ENCODE measurements around the gene BLCAP.

Gene BLCAP

DNA sequence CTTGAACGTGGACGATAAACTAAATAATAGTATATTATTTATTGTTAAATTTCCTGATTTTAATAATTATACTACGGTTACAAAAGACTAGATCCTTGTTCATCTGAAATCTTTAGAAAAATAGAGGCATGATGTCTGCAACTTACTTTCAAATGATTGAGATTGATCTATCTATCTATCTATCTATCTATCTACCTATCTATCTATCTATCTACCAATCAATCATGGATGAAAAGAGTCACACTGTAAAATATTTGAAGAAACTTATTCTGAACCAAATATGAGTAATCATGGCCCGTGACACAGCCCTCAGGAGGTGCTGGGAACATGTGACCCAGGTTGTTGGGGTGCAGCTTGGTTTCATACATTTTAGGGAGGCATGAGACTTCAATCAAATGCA lies 11.7 kb upstream of the BLCAP start:
- no CpG with 5 or more reads among the region's 4 CpGs for WGBS (ENCODE audit: extremely low coverage, insufficient coverage, low lambda C conversion rate)
- no peak overlapping the region for H3K18ac ChIP-seq (ENCODE audit: low read length)
- no peak overlapping the region for H3K9ac ChIP-seq (ENCODE audit: low read length)
- H2BK5ac ChIP-seq (ENCODE audit: low read length): no peak overlapping the region
- no peak overlapping the region for H3K56ac ChIP-seq (ENCODE audit: low read length)
- DNase-seq: no peak
- no peak overlapping the region for H3K4me2 ChIP-seq (ENCODE audit: low read length)
- H3K27ac ChIP-seq (ENCODE audit: low read depth, low read length): no peak overlapping the region
- H3K27me3 ChIP-seq (ENCODE audit: insufficient read depth, low read length, poor library complexity): no peaks in the 10 kb centered on the region
- H3K79me2 ChIP-seq (ENCODE audit: control insufficient read depth, insufficient read depth, low read length): no peaks in the 10 kb centered on the region
- H4K8ac ChIP-seq (ENCODE audit: low read depth, low read length): no peak overlapping the region
- no peak overlapping the region for H3K4me3 ChIP-seq (ENCODE audit: low read length)
- H3K4me1 ChIP-seq (ENCODE audit: control insufficient read depth, low read depth, low read length): no peaks in the 10 kb centered on the region
- no peak overlapping the region for H4K5ac ChIP-seq (ENCODE audit: low read length)
- no peak overlapping the region for H2BK15ac ChIP-seq (replicated peaks; ENCODE audit: low read depth)
- no peaks in the 10 kb centered on the region for H3K79me1 ChIP-seq (ENCODE audit: low read length)
- no peak overlapping the region for H3K4ac ChIP-seq (ENCODE audit: low read depth, low read length)
- no peaks in the 10 kb centered on the region for H3K36me3 ChIP-seq (ENCODE audit: control insufficient read depth, insufficient read depth, low read length)
- no peak overlapping the region for H2AK5ac ChIP-seq (ENCODE audit: low read length)
- no peak overlapping the region for H3K23ac ChIP-seq (ENCODE audit: low read length)
- no peak overlapping the region for H2BK120ac ChIP-seq (ENCODE audit: low read depth, low read length)

DNA sequence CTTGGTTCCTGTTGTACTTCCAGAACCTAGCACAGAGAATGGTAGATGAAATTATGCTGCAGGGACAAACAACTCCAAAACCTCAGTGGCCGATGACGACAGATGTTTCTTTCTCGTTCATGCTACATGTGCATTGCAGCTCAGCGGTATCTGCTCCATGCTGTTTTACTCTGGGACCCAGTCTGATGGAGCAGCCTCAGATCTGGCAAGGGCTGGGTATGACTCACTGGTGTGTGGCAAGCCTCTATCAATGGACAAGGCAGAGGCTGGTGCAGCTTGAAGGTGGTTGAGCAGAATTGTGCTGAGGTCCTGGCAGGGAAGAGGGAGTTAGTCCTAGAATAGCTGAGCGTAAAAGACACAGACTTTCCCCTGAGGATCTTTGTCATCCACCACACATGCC lies 10.3 kb upstream of the BLCAP start:
- no peaks in the 10 kb centered on the region for H3K79me2 ChIP-seq (ENCODE audit: control insufficient read depth, insufficient read depth, low read length)
- H3K18ac ChIP-seq (ENCODE audit: low read length): no peak overlapping the region
- H3K36me3 ChIP-seq (ENCODE audit: control insufficient read depth, insufficient read depth, low read length): no peaks in the 10 kb centered on the region
- H3K27me3 ChIP-seq (ENCODE audit: insufficient read depth, low read length, poor library complexity): no peaks in the 10 kb centered on the region
- no peak overlapping the region for H4K8ac ChIP-seq (ENCODE audit: low read depth, low read length)
- WGBS (ENCODE audit: extremely low coverage, insufficient coverage, low lambda C conversion rate): no CpG with 5 or more reads among the region's 5 CpGs
- no peak overlapping the region for H3K27ac ChIP-seq (ENCODE audit: low read depth, low read length)
- H3K4me3 ChIP-seq (ENCODE audit: low read length): no peak overlapping the region
- no peak for DNase-seq
- H3K23ac ChIP-seq (ENCODE audit: low read length): no peak overlapping the region
- no peak overlapping the region for H2AK5ac ChIP-seq (ENCODE audit: low read length)
- no peak overlapping the region for H3K56ac ChIP-seq (ENCODE audit: low read length)
- no peak overlapping the region for H3K9ac ChIP-seq (ENCODE audit: low read length)
- no peak overlapping the region for H3K4ac ChIP-seq (ENCODE audit: low read depth, low read length)
- no peak overlapping the region for H2BK15ac ChIP-seq (replicated peaks; ENCODE audit: low read depth)
- H3K4me1 ChIP-seq (ENCODE audit: control insufficient read depth, low read depth, low read length): no peaks in the 10 kb centered on the region
- H3K79me1 ChIP-seq (ENCODE audit: low read length): no peaks in the 10 kb centered on the region
- H3K4me2 ChIP-seq (ENCODE audit: low read length): no peak overlapping the region
- H2BK120ac ChIP-seq (ENCODE audit: low read depth, low read length): no peak overlapping the region
- no peak overlapping the region for H2BK5ac ChIP-seq (ENCODE audit: low read length)
- no peak overlapping the region for H4K5ac ChIP-seq (ENCODE audit: low read length)

DNA sequence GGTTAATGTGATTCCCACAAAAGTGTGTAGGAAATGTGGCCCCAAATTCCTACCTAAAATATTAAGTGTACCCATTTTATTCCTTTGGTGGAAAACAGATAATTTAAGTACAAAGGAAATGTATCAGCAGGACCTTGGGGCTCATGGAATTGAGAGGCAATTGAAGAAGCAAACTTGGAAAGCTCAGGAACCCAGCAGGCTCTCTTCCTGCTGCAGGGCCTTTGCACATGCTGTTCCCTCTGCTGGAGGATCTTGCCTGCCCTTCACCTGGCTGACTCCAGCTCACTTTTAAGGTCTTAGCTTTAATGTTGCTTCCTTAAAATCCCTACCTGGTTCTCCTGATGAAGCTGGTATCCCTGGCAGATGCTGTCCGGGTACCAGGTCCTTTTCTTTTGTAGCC lies 9.8 kb upstream of the BLCAP start:
- Histone ChIP-seq H4K8ac (ENCODE audit: low read depth, low read length) (no peak overlapping the region), H3K79me2 (ENCODE audit: control insufficient read depth, insufficient read depth, low read length) (no peaks in the 10 kb centered on the region), H3K36me3 (ENCODE audit: control insufficient read depth, insufficient read depth, low read length) (no peaks in the 10 kb centered on the region), H3K79me1 (ENCODE audit: low read length) (no peaks in the 10 kb centered on the region), H2BK5ac (ENCODE audit: low read length) (no peak overlapping the region), H2BK15ac (replicated peaks; ENCODE audit: low read depth) (no peak overlapping the region), H4K5ac (ENCODE audit: low read length) (no peak overlapping the region), H3K9ac (ENCODE audit: low read length) (no peak overlapping the region), H3K27me3 (ENCODE audit: insufficient read depth, low read length, poor library complexity) (no peaks in the 10 kb centered on the region), H2BK120ac (ENCODE audit: low read depth, low read length) (no peak overlapping the region), H3K56ac (ENCODE audit: low read length) (no peak overlapping the region), H3K4me2 (ENCODE audit: low read length) (no peak overlapping the region), H3K4me3 (ENCODE audit: low read length) (no peak overlapping the region), H3K4me1 (ENCODE audit: control insufficient read depth, low read depth, low read length) (no peaks in the 10 kb centered on the region), H3K18ac (ENCODE audit: low read length) (no peak overlapping the region), H2AK5ac (ENCODE audit: low read length) (no peak overlapping the region), H3K4ac (ENCODE audit: low read depth, low read length) (no peak overlapping the region), H3K23ac (ENCODE audit: low read length) (no peak overlapping the region), H3K27ac (ENCODE audit: low read depth, low read length) (no peak overlapping the region)
- no peak for DNase-seq
- WGBS (ENCODE audit: extremely low coverage, insufficient coverage, low lambda C conversion rate): no CpG with 5 or more reads among the region's 1 CpG

DNA sequence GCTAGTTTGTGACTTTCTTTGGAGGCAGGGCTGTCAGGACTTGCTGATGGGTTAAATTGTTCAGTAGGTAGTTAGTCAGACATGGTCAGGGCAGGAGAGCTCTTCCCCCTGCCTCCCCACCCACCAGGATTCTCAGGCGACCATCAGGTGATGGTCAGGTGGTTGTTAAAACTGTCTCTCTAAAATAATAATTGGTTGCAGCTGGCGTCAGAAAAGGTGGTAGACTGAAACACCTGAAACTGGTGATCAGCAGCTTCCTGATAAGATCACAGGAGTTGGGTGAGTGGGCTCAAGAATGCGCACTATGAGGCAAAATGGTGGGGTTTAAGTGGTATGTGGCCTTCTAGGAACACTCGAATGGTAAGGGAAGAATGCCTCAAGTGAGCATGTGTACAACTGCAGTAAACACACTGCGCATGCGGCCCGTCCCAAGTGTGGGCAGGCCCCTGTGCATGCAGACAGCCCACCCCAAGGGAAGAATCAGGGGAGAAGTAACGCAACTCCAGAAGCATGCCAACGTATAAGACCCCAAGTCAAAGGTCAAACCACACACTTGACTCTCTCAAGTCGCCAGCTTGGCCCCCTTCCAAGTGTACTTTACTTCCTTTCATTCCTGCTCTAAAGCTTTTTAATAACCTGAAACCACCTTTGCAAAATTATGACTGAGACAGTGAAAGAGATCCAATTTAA lies 7.9 kb upstream of the BLCAP start:
- Histone ChIP-seq H3K4ac (ENCODE audit: low read depth, low read length) (no peak overlapping the region), H2BK5ac (ENCODE audit: low read length) (no peak overlapping the region)
- WGBS (ENCODE audit: extremely low coverage, insufficient coverage, low lambda C conversion rate): no CpG with 5 or more reads among the region's 10 CpGs

DNA sequence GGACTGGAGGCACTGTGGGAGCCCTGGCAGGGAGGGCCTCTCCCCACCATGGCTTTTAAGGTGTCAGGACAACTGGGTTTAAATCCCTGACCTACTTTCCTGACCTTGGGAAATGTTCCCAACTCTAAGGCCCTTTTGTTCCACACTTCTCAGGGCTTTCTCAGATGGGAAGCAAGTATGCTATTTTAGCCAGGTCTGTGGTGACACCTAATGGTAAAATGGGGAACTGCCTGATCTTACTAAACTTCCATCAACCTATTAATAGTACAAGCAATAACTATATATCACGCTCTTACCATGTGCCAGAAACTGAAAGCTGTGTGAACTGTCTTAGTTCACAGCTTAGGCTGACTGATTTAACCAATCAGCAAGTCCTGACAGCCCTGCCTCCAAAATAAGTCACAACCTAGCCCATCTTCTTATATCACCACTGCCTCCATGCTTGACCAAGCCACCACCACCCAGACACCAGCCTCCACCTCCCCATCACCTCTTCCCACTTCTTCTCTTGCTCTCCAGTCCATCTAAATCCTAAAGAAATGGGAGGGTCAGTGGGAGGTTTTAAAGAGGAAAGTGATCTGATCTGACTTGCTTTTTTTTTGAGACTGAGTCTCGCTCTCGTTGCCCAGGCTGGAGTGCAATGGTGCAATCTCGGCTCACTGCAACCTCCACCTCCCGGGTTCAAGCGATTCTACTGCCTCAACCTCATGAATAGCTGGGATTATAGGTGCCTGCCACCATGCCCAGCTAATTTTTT lies 6.9 kb upstream of the BLCAP start:
- Histone ChIP-seq H3K18ac (ENCODE audit: low read length) (no peak overlapping the region), H4K8ac (ENCODE audit: low read depth, low read length) (no peak overlapping the region), H2BK15ac (replicated peaks; ENCODE audit: low read depth) (no peak overlapping the region), H2BK120ac (ENCODE audit: low read depth, low read length) (no peak overlapping the region), H3K9ac (ENCODE audit: low read length) (no peak overlapping the region), H3K27ac (ENCODE audit: low read depth, low read length) (no peak overlapping the region), H3K79me2 (ENCODE audit: control insufficient read depth, insufficient read depth, low read length) (no peaks in the 10 kb centered on the region), H3K4me3 (ENCODE audit: low read length) (no peak overlapping the region), H3K79me1 (ENCODE audit: low read length) (no peaks in the 10 kb centered on the region), H3K27me3 (ENCODE audit: insufficient read depth, low read length, poor library complexity) (no peaks in the 10 kb centered on the region), H2AK5ac (ENCODE audit: low read length) (no peak overlapping the region), H3K4ac (ENCODE audit: low read depth, low read length) (no peak overlapping the region), H3K23ac (ENCODE audit: low read length) (no peak overlapping the region), H4K5ac (ENCODE audit: low read length) (no peak overlapping the region), H3K36me3 (ENCODE audit: control insufficient read depth, insufficient read depth, low read length) (no peaks in the 10 kb centered on the region), H3K56ac (ENCODE audit: low read length) (no peak overlapping the region), H3K4me2 (ENCODE audit: low read length) (no peak overlapping the region), H3K4me1 (ENCODE audit: control insufficient read depth, low read depth, low read length) (no peaks in the 10 kb centered on the region), H2BK5ac (ENCODE audit: low read length) (no peak overlapping the region)
- DNase-seq: peak; percentile 77
- WGBS (ENCODE audit: extremely low coverage, insufficient coverage, low lambda C conversion rate): no CpG with 5 or more reads among the region's 6 CpGs

More for the DNA sequence above, 7.9 kb upstream of the BLCAP start:
- Histone ChIP-seq H3K56ac (ENCODE audit: low read length) (no peak overlapping the region), H3K4me2 (ENCODE audit: low read length) (no peak overlapping the region), H4K8ac (ENCODE audit: low read depth, low read length) (no peak overlapping the region), H3K27me3 (ENCODE audit: insufficient read depth, low read length, poor library complexity) (no peaks in the 10 kb centered on the region), H3K27ac (ENCODE audit: low read depth, low read length) (no peak overlapping the region), H2AK5ac (ENCODE audit: low read length) (no peak overlapping the region), H2BK120ac (ENCODE audit: low read depth, low read length) (no peak overlapping the region), H3K79me1 (ENCODE audit: low read length) (no peaks in the 10 kb centered on the region), H3K4me1 (ENCODE audit: control insufficient read depth, low read depth, low read length) (no peaks in the 10 kb centered on the region), H3K18ac (ENCODE audit: low read length) (no peak overlapping the region), H4K5ac (ENCODE audit: low read length) (no peak overlapping the region), H2BK15ac (replicated peaks; ENCODE audit: low read depth) (no peak overlapping the region), H3K23ac (ENCODE audit: low read length) (no peak overlapping the region), H3K4me3 (ENCODE audit: low read length) (no peak overlapping the region), H3K79me2 (ENCODE audit: control insufficient read depth, insufficient read depth, low read length) (no peaks in the 10 kb centered on the region), H3K36me3 (ENCODE audit: control insufficient read depth, insufficient read depth, low read length) (no peaks in the 10 kb centered on the region), H3K9ac (ENCODE audit: low read length) (no peak overlapping the region)
- DNase-seq: no peak
